H1 (cell line): ENCODE results near the gene PALD1. TPM values are rescaled to one million over a fixed set of nuclear protein-coding genes. Genes with fewer than 3 reads are reported as not detected.

Source experiments
- CTCF ChIA-PET: fragments of 300-600 bp; sonication (Branson Sonifier 250); formaldehyde crosslinking; loops from one replicate; lab custom pipeline; 2021; ENCODE audit not compliant: partially characterized antibody; lab: Charles Lee
- POLR2A ChIA-PET: fragments of 300-600 bp; sonication (Branson Sonifier 250); formaldehyde crosslinking; loops from one replicate; lab custom pipeline; 2021; ENCODE audit warnings: inconsistent platforms; ENCODE audit not compliant: partially characterized antibody; lab: Charles Lee
- DNase-seq, 2 experiments: peaks; one replicate each; pipeline versions ENCODE4 v3.0.0 to v3.0.0-alpha.2; 2010 to 2022; ENCODE audit warnings: low spot score in 2 of 2, low read depth in 1 of 2, mixed read lengths in 1 of 2
- FAIRE-seq: peaks from 2 replicates; lab custom pipeline; 2011; peaks lifted over from hg19 to GRCh38; lab: Jason Lieb, UNC
- H2AFZ ChIP-seq: 2 replicates; pipeline ENCODE4 v1.8.1; 2012; ENCODE audit warnings: low read length, inconsistent platforms
- H2AK5ac ChIP-seq: 2 replicates; pipeline ENCODE4 v1.6.1; 2013; ENCODE audit warnings: low read depth, low read length
- H2BK120ac ChIP-seq: replicated peaks from 2 replicates; pipeline ENCODE3; 2013; ENCODE audit warnings: low read depth, low read length, inconsistent platforms
- H2BK12ac ChIP-seq: 2 replicates; pipeline ENCODE4 v1.6.1; 2013; ENCODE audit warnings: low read depth, low read length
- H2BK15ac ChIP-seq: 2 replicates; pipeline ENCODE4 v1.6.1; 2013; ENCODE audit warnings: low read length
- H2BK20ac ChIP-seq: 2 replicates; pipeline ENCODE4 v1.6.1; 2013; ENCODE audit warnings: low read length
- H2BK5ac ChIP-seq: 2 replicates; pipeline ENCODE4 v1.6.1; 2013; ENCODE audit warnings: low read depth, low read length
- H3K14ac ChIP-seq: 2 replicates; pipeline ENCODE4 v1.6.1; 2013; ENCODE audit warnings: inconsistent platforms; ENCODE audit not compliant: insufficient read length
- H3K18ac ChIP-seq: 2 replicates; pipeline ENCODE4 v1.6.1; 2013; ENCODE audit warnings: low read length; ENCODE audit errors: extremely low read depth
- H3K23ac ChIP-seq: 2 replicates; pipeline ENCODE4 v1.6.1; 2013; ENCODE audit warnings: inconsistent platforms; ENCODE audit not compliant: insufficient read length
- H3K23me2 ChIP-seq: 2 replicates; pipeline ENCODE4 v1.6.1; 2013; ENCODE audit warnings: low read depth, low read length
- H3K27ac ChIP-seq: 2 replicates; pipeline ENCODE4 v1.6.1; 2011; ENCODE audit warnings: low read depth, low read length, inconsistent platforms
- H3K27me3 ChIP-seq, 4 experiments: replicated peaks in 1 of 4; 1 replicate in 1 of 4; 2 replicates in 3 of 4; pipeline versions ENCODE4 v1.6.1 to v1.8.1; 2011 to 2013; ENCODE audit warnings: low read length in 3 of 4, mild to moderate bottlenecking in 3 of 4, inconsistent platforms in 2 of 4, mixed read lengths in 2 of 4, moderate library complexity in 1 of 4; ENCODE audit not compliant: control insufficient read depth in 3 of 4, insufficient read depth in 3 of 4; ENCODE audit errors: extremely low read depth in 1 of 4
- H3K36me3 ChIP-seq, 4 experiments: 2 replicates each; pipeline versions ENCODE4 v1.6.1 to v1.8.1; 2011 to 2013; ENCODE audit warnings: mild to moderate bottlenecking in 4 of 4, low read length in 3 of 4, moderate library complexity in 2 of 4, control low read depth in 1 of 4, inconsistent platforms in 1 of 4; ENCODE audit not compliant: insufficient read depth in 4 of 4, control insufficient read depth in 2 of 4
- H3K4ac ChIP-seq: replicated peaks from 2 replicates; pipeline ENCODE3; 2013; ENCODE audit warnings: low read length, low read depth, mixed read lengths, inconsistent platforms; ENCODE audit not compliant: insufficient read length
- H3K4me1 ChIP-seq, 4 experiments: replicated peaks in 1 of 4; 1 replicate in 1 of 4; 2 replicates in 3 of 4; pipeline versions ENCODE4 v1.6.1 to v1.8.1; 2011 to 2013; ENCODE audit warnings: low read length in 3 of 4, inconsistent platforms in 2 of 4, mixed read lengths in 1 of 4; ENCODE audit not compliant: insufficient read depth in 4 of 4, control insufficient read depth in 3 of 4
- H3K4me2 ChIP-seq, 2 experiments: 2 replicates each; pipeline versions ENCODE4 v1.6.1 to v1.8.1; 2011 to 2013; ENCODE audit warnings: low read depth in 2 of 2, low read length in 2 of 2, control low read depth in 1 of 2, inconsistent platforms in 1 of 2, mild to moderate bottlenecking in 1 of 2; ENCODE audit not compliant: insufficient read depth in 1 of 2
- H3K4me3 ChIP-seq, 4 experiments: fragments of 200-600, 300-600 bp in 1 of 4; sonication (generic), shearing (Covaris generic), sonication (Bioruptor Twin) in 1 of 4; 2 replicates each; pipeline versions ENCODE4 v1.5.1 to v1.8.1; 2011 to 2016; ENCODE audit warnings: low read length in 4 of 4, low read depth in 3 of 4, control low read depth in 2 of 4, inconsistent platforms in 2 of 4, mild to moderate bottlenecking in 2 of 4, mixed read lengths in 1 of 4, moderate library complexity in 1 of 4; ENCODE audit not compliant: insufficient read depth in 2 of 4; ENCODE audit errors: extremely low read depth in 1 of 4
- H3K56ac ChIP-seq: replicated peaks from 2 replicates; pipeline ENCODE3; 2013; ENCODE audit warnings: low read depth, mild to moderate bottlenecking, mixed read lengths, low read length, inconsistent platforms; ENCODE audit not compliant: insufficient read length
- H3K79me1 ChIP-seq: 2 replicates; pipeline ENCODE4 v1.6.1; 2013; ENCODE audit warnings: low read depth, low read length, control low read depth
- H3K79me2 ChIP-seq, 2 experiments: 2 replicates each; pipeline versions ENCODE4 v1.6.1 to v1.8.1; 2012 to 2013; ENCODE audit warnings: low read length in 2 of 2, mild to moderate bottlenecking in 2 of 2, inconsistent platforms in 1 of 2; ENCODE audit not compliant: insufficient read depth in 2 of 2, control insufficient read depth in 1 of 2
- H3K9ac ChIP-seq, 4 experiments: replicated peaks in 1 of 4; 1 replicate in 1 of 4; 2 replicates in 3 of 4; pipeline versions ENCODE4 v1.6.1 to v1.8.1; 2011 to 2013; ENCODE audit warnings: low read depth in 3 of 4, low read length in 3 of 4, control low read depth in 2 of 4, mild to moderate bottlenecking in 2 of 4, moderate library complexity in 2 of 4, inconsistent platforms in 1 of 4; ENCODE audit errors: extremely low read depth in 1 of 4
- H3K9me3 ChIP-seq, 2 experiments: 2 replicates each; pipeline versions ENCODE4 v1.6.1 to v1.8.1; 2012 to 2013; ENCODE audit warnings: mild to moderate bottlenecking in 2 of 2, moderate library complexity in 2 of 2, control low read depth in 1 of 2, inconsistent platforms in 1 of 2, low read depth in 1 of 2, low read length in 1 of 2, mixed read lengths in 1 of 2; ENCODE audit not compliant: insufficient read depth in 2 of 2
- H4K20me1 ChIP-seq, 2 experiments: replicated peaks in 1 of 2; 2 replicates each; pipeline versions ENCODE3 to v1.8.1; 2011 to 2013; ENCODE audit warnings: inconsistent platforms in 2 of 2, low read length in 2 of 2, mild to moderate bottlenecking in 1 of 2; ENCODE audit not compliant: insufficient read depth in 2 of 2, control insufficient read depth in 1 of 2
- H4K5ac ChIP-seq: 2 replicates; pipeline ENCODE4 v1.6.1; 2013; ENCODE audit warnings: low read length, low read depth, mixed read lengths, inconsistent platforms; ENCODE audit not compliant: insufficient read length
- H4K8ac ChIP-seq: 2 replicates; pipeline ENCODE4 v1.8.0; 2013; ENCODE audit warnings: mild to moderate bottlenecking, moderate library complexity, low read length, inconsistent platforms; ENCODE audit not compliant: insufficient read depth; ENCODE audit errors: extremely low read depth
- H4K91ac ChIP-seq: replicated peaks from 2 replicates; pipeline ENCODE3; 2013; ENCODE audit warnings: low read length, mixed read lengths, inconsistent platforms; ENCODE audit not compliant: insufficient read length
- GABPA ChIP-seq: IDR thresholded peaks from 2 replicates; pipeline ENCODE4 v1.6.1; 2011; ENCODE audit warnings: mild to moderate bottlenecking, low read length, moderate library complexity, borderline replicate concordance; ENCODE audit not compliant: insufficient read depth
- RNF2 ChIP-seq: fragments of 200-900, 300-1000 bp; sonication (generic); IDR thresholded peaks from 2 replicates; pipeline ENCODE4 v1.7.1; 2016; ENCODE audit warnings: borderline replicate concordance, low read depth, mild to moderate bottlenecking, antibody characterized with exemption, low read length; ENCODE audit not compliant: poor library complexity, severe bottlenecking; ENCODE audit errors: missing control alignments
- WGBS, 2 experiments: shearing (Covaris generic) in 1 of 2; methylation state at CpG; one replicate each; pipeline versions ENCODE4 v1.1.6 to v1.1.7; 2013 to 2015; ENCODE audit warnings: low lambda C conversion rate in 2 of 2, mixed read lengths in 2 of 2, inconsistent platforms in 1 of 2, low coverage in 1 of 2, missing lambda C conversion rate in 1 of 2; ENCODE audit not compliant: insufficient replicate concordance in 2 of 2, insufficient coverage in 1 of 2, insufficient read length in 1 of 2; ENCODE audit errors: extremely low coverage in 1 of 2, missing lambda C conversion rate in 1 of 2; 5-methylcytosine and 5-hydroxymethylcytosine counted together
- polyA plus RNA-seq, 7 experiments: library from polyadenylated mRNA; depleted of rRNA in 3 of 7; stranded (reverse) in 5 of 7; unstranded in 2 of 7; fragments of >200 nt in 5 of 7; fragments of 200-250 nt in 2 of 7; gene quantifications; 1 replicate in 5 of 7; 2 replicates in 1 of 7; 4 replicates in 1 of 7; pipeline versions ENCODE4 v1.2.1 to v1.2.3, GENCODE V29; 2011 to 2013; ENCODE audit warnings: missing spikeins in 2 of 7, mixed read lengths in 2 of 7
- total RNA-seq: library from RNA; stranded (reverse); fragmentation: NEBNext Ultra II Directional; extraction: Animal tissue kit (Norgen Biotek cat#: 25700); gene quantifications from 2 replicates; pipeline ENCODE4 v1.2.1, GENCODE V29; 2021
- TF ChIP-seq, protein P1 (sequence below): IDR thresholded peaks from 2 replicates; pipeline ENCODE4 v1.6.1; 2012; ENCODE audit warnings: low read length, inconsistent platforms

PALD1 gene
- total and polyA plus RNA-seq, 2 of the 8 experiments (the other 6 are each of a cell fraction or from before 2014, with no cell fraction given): 13.3 to 32.8 TPM

DNA sequence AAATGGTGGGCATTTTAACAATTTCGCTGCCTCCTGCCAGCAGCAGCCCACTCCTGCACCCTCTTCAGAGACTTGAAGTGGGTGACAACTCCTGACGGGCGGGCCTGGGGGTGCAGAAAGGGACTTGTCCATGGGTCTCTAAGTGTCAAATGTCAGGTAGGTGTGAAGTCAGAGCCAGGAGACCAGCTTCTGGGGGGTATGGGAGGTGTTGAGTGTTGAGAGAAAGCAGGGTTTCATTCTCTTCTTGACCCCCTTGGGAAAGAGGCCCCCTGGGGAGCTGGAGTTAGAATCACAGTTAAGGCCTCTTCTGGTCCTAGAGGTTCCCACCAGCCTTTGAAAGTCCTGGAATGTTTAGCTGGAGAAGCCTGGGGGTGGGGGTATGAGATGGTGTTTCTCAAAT, 11.6 kb upstream of the PALD1 start:
- Histone ChIP-seq H3K23me2 (no peaks in the 10 kb centered on the region), H2AK5ac (no peak overlapping the region), H4K8ac (no peak overlapping the region), H2BK12ac (no peak overlapping the region), H3K27me3 (no peaks in the 10 kb centered on the region; a peak in 1 of 7 replicates), H3K14ac (no peak overlapping the region), H2BK120ac (no peak overlapping the region), H3K79me2 (no peaks in the 10 kb centered on the region), H2BK20ac (no peak overlapping the region), H3K4me1 (no peaks in the 10 kb centered on the region; a peak in 1 of 7 replicates), H2BK15ac (no peak overlapping the region), H3K9ac (no peak overlapping the region), H3K4ac (no peak overlapping the region), H4K20me1 (no peaks in the 10 kb centered on the region), H3K18ac (no peak overlapping the region), H3K9me3 (no peaks in the 10 kb centered on the region), H3K56ac (no peak overlapping the region), H3K4me2 (no peak overlapping the region), H2AFZ (no peak overlapping the region), H2BK5ac (no peak overlapping the region), H3K23ac (no peak overlapping the region), H4K5ac (no peak overlapping the region), H3K36me3 (no peaks in the 10 kb centered on the region), H3K27ac (no peak overlapping the region), H3K79me1 (no peaks in the 10 kb centered on the region), H4K91ac (no peak overlapping the region), H3K4me3 (no peak overlapping the region)
- TF ChIP-seq GABPA: no peak
- TF ChIP-seq, protein P1, sequence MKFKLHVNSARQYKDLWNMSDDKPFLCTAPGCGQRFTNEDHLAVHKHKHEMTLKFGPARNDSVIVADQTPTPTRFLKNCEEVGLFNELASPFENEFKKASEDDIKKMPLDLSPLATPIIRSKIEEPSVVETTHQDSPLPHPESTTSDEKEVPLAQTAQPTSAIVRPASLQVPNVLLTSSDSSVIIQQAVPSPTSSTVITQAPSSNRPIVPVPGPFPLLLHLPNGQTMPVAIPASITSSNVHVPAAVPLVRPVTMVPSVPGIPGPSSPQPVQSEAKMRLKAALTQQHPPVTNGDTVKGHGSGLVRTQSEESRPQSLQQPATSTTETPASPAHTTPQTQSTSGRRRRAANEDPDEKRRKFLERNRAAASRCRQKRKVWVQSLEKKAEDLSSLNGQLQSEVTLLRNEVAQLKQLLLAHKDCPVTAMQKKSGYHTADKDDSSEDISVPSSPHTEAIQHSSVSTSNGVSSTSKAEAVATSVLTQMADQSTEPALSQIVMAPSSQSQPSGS: no peak
- TF ChIP-seq RNF2: no peak
- FAIRE-seq (no peak), DNase-seq (no peak)
- whole genome bisulfite sequencing, 2 experiments: 88% methylated on average over 3 of the region's 3 CpGs; no CpG with 5 or more reads in 1 of the 2 experiments
- CTCF ChIA-PET: interaction anchor here (0.7 to 43.0 kb wide), 9 partner anchors 10 to 88 kb away, joined by 3 to 908 read pairs (median 4); no protein-coding TSS in a partner anchor
- POLR2A ChIA-PET: interaction anchor here (1.0 to 1.6 kb wide), 2 partner anchors 9 to 10 kb away, joined by 4 read pairs; no protein-coding TSS in a partner anchor
